GM12891 (cell line): ENCODE data around the gene OVAAL.

Experiments
- POLR2A ChIP-seq: IDR thresholded peaks from 2 replicates; pipeline ENCODE4 v1.6.1; 2011; ENCODE audit warnings: low read depth, low read length, control low read depth
- POLR2AphosphoS5 ChIP-seq: IDR thresholded peaks from 2 replicates; pipeline ENCODE4 v1.6.1; 2011; ENCODE audit warnings: low read depth, low read length, control low read depth
- POU2F2 ChIP-seq: IDR thresholded peaks from 2 replicates; pipeline ENCODE4 v1.6.1; 2011; ENCODE audit warnings: low read depth, mild to moderate bottlenecking, control low read depth, low read length, moderate library complexity
- SPI1 ChIP-seq: IDR thresholded peaks from 2 replicates; pipeline ENCODE4 v1.6.1; 2011; ENCODE audit warnings: low read depth, low read length, control low read depth
- TAF1 ChIP-seq: IDR thresholded peaks from 2 replicates; pipeline ENCODE4 v1.6.1; 2011; ENCODE audit warnings: low read depth, low read length, control low read depth

GRCh38 chr1:180593382-180593781 lies 34.6 kb downstream of the OVAAL start:
- TF ChIP-seq SPI1 = no peak
- TF ChIP-seq POLR2A = no peak
- no peak for TF ChIP-seq POLR2AphosphoS5
- no peak for TF ChIP-seq POU2F2
- no peak for TF ChIP-seq TAF1
